GM13976 (cell line): ENCODE measurements around the gene PTGFRN.

Source experiments
- DNase-seq: peaks from one replicate; pipeline ENCODE4 v3.0.0; 2012; ENCODE audit warnings: low spot score
- CTCF ChIP-seq: IDR thresholded peaks from 2 replicates; pipeline ENCODE4 v1.5.1; 2012; ENCODE audit warnings: borderline replicate concordance, mild to moderate bottlenecking; ENCODE audit not compliant: insufficient read depth; ENCODE audit errors: extremely low read depth, missing control alignments, control extremely low read depth
- in situ Hi-C: fragments of 300-500 bp; cut with MboI; formaldehyde crosslinking; loops from one replicate; pipeline ENCODE4 v1.12.0; 2022; ENCODE audit warnings: low sequenced_read_pairs, mixed read lengths, inconsistent platforms; ENCODE audit not compliant: unreplicated experiment

Gene PTGFRN

GRCh38 chr1:117001254-117001927, 91.7 kb downstream of the PTGFRN start, which contains the start of gene CD101:
TSS of gene CD101 (plus strand) at chr1:117001760. CDS start at chr1:117001818, 58 bp downstream.
- DNase-seq = peak; percentile 66
- no peak for TF ChIP-seq CTCF
- in situ Hi-C loops = no loop called here

- in situ Hi-C loops = no loop called here
- DNase-seq = no peak
- no peak for TF ChIP-seq CTCF
Observed at GRCh38 chr1:117003223-117003875, 93.6 kb downstream of the PTGFRN start.

GRCh38 chr1:117007719-117008013, 98.0 kb downstream of the PTGFRN start:
- DNase-seq = no peak
- TF ChIP-seq CTCF = no peak
- in situ Hi-C loops = no loop called here

GRCh38 chr1:117008656-117009055, 98.9 kb downstream of the PTGFRN start:
- DNase-seq = no peak
- TF ChIP-seq CTCF = no peak
- in situ Hi-C loops = no loop called here

GRCh38 chr1:117009132-117009531, 99.4 kb downstream of the PTGFRN start:
- no peak for DNase-seq
- in situ Hi-C loops = no loop called here
- no peak for TF ChIP-seq CTCF

GRCh38 chr1:117010310-117010969, 100.7 kb downstream of the PTGFRN start:
- in situ Hi-C loops = no loop called here
- DNase-seq = no peak
- TF ChIP-seq CTCF = no peak
